HCT116 (cell line): ENCODE data around the gene DHRS2. TPM values are rescaled to one million over a fixed set of nuclear protein-coding genes. Genes with fewer than 3 reads are reported as not detected.

ENCODE experiments used
- ATAC-seq: fragments of 200-7000 bp; cut with Tn5 transposase; 2 replicates; pipeline ENCODE4 v1.9.1; 2020; ENCODE audit warnings: mild to moderate bottlenecking, moderate library complexity
- BruUV-seq: library from RNA; stranded (reverse); fragments of 400-500 nt; replicated peaks from 2 replicates; lab custom pipeline; 2021; lab: Mats Ljungman, UMichigan
- CTCF ChIA-PET: fragments of 300-600 bp; sonication (Branson Sonifier 250); formaldehyde crosslinking; loops from one replicate; lab custom pipeline; 2021; ENCODE audit warnings: antibody characterized with exemption; lab: Charles Lee
- POLR2A ChIA-PET: fragments of 300-600, 350-600 bp; sonication (Branson Sonifier 250); formaldehyde crosslinking; loops from one replicate; lab custom pipeline; 2021; ENCODE audit warnings: antibody characterized with exemption; lab: Charles Lee
- RAD21 ChIA-PET, 2 experiments: fragments of 300-600 bp; sonication (Branson Sonifier 250); formaldehyde crosslinking; loops; one replicate each; lab custom pipeline; 2023; ENCODE audit warnings: low total read pairs in 2 of 2; ENCODE audit not compliant: uncharacterized antibody in 2 of 2, unreplicated experiment in 2 of 2, low non-redundant PET in 1 of 2; lab: Charles Lee
- DNase-seq: peaks from one replicate; pipeline ENCODE4 v3.0.0-alpha.2; 2010; ENCODE audit warnings: low read depth, low spot score
- H2AFZ ChIP-seq: fragments of 200-600 bp; shearing (Covaris generic), sonication (generic); 2 replicates; pipeline ENCODE4 v1.6.1; 2017; ENCODE audit warnings: low read depth, mixed run types, mixed read lengths, antibody characterized with exemption, low read length; ENCODE audit not compliant: poor library complexity, severe bottlenecking
- H3K27ac ChIP-seq: 2 replicates; pipeline ENCODE4 v1.5.1; 2012; ENCODE audit warnings: low read depth, low read length
- H3K27me3 ChIP-seq: fragments of 200-600 bp; sonication (generic); 2 replicates; pipeline ENCODE4 v1.6.1; 2016; ENCODE audit warnings: mixed run types, low read length, mixed read lengths; ENCODE audit not compliant: insufficient read depth
- H3K36me3 ChIP-seq, 2 experiments: fragments of 200-500 bp in 1 of 2; fragments of 200-600 bp in 1 of 2; sonication (Bioruptor generic) in 1 of 2; sonication (generic) in 1 of 2; 2 replicates each; pipeline versions ENCODE4 v1.5.1 to v1.6.1; 2014 to 2016; ENCODE audit warnings: low read length in 2 of 2, inconsistent platforms in 1 of 2, mixed read lengths in 1 of 2, mixed run types in 1 of 2; ENCODE audit not compliant: insufficient read depth in 2 of 2, control insufficient read depth in 1 of 2
- H3K4me1 ChIP-seq, 2 experiments: fragments of 200-600 bp in 1 of 2; sonication (generic) in 1 of 2; 2 replicates each; pipeline versions ENCODE4 v1.5.1 to v1.6.1; 2012 to 2017; ENCODE audit warnings: low read length in 2 of 2, inconsistent platforms in 1 of 2, mild to moderate bottlenecking in 1 of 2, mixed read lengths in 1 of 2, mixed run types in 1 of 2, moderate library complexity in 1 of 2; ENCODE audit not compliant: insufficient read depth in 2 of 2, control insufficient read depth in 1 of 2
- H3K4me2 ChIP-seq: fragments of 200-600 bp; sonication (generic); 2 replicates; pipeline ENCODE4 v1.6.1; 2017; ENCODE audit warnings: mixed run types, low read length, mixed read lengths
- H3K4me3 ChIP-seq, 2 experiments: fragments of 200-600 bp in 1 of 2; sonication (generic) in 1 of 2; replicated peaks in 1 of 2; 2 replicates each; pipeline ENCODE4 v1.5.1; 2011 to 2016; ENCODE audit warnings: low read length in 2 of 2, control low read depth in 1 of 2, low read depth in 1 of 2, mild to moderate bottlenecking in 1 of 2, mixed read lengths in 1 of 2, mixed run types in 1 of 2
- H3K79me2 ChIP-seq: fragments of 200-600 bp; sonication (generic); 2 replicates; pipeline ENCODE4 v1.6.1; 2017; ENCODE audit warnings: mild to moderate bottlenecking, mixed run types, low read length, moderate library complexity, mixed read lengths; ENCODE audit not compliant: insufficient read depth
- H3K9ac ChIP-seq: fragments of 200-600 bp; sonication (generic); 2 replicates; pipeline ENCODE4 v1.6.1; 2016; ENCODE audit warnings: low read length, mixed read lengths
- H3K9me2 ChIP-seq: fragments of 200-600 bp; sonication (generic), shearing (Covaris generic); 2 replicates; pipeline ENCODE4 v1.6.1; 2017; ENCODE audit warnings: mixed run types, mild to moderate bottlenecking, moderate library complexity; ENCODE audit not compliant: insufficient read depth
- H3K9me3 ChIP-seq, 2 experiments: fragments of 200-500 bp in 1 of 2; fragments of 200-600 bp in 1 of 2; sonication (Bioruptor generic) in 1 of 2; sonication (generic) in 1 of 2; 2 replicates each; pipeline ENCODE4 v1.6.1; 2014 to 2017; ENCODE audit warnings: low read length in 2 of 2, mixed read lengths in 2 of 2, inconsistent platforms in 1 of 2, low read depth in 1 of 2, mild to moderate bottlenecking in 1 of 2, mixed run types in 1 of 2, moderate library complexity in 1 of 2; ENCODE audit not compliant: control insufficient read depth in 1 of 2, insufficient read depth in 1 of 2
- H4K20me1 ChIP-seq: fragments of 200-600 bp; sonication (generic), shearing (Covaris generic); 2 replicates; pipeline ENCODE4 v1.6.1; 2017; ENCODE audit warnings: mixed run types, mild to moderate bottlenecking, moderate library complexity; ENCODE audit not compliant: insufficient read depth
- CBX3 ChIP-seq: IDR thresholded peaks from 2 replicates; pipeline ENCODE4 v1.6.1; 2012; ENCODE audit warnings: low read depth
- CEBPB ChIP-seq: IDR thresholded peaks from 2 replicates; pipeline ENCODE4 v1.6.1; 2012; ENCODE audit warnings: low read depth
- CTCF ChIP-seq, 3 experiments: fragments of 200-600 bp in 1 of 3; sonication (generic) in 1 of 3; IDR thresholded peaks in 2 of 3; conservative IDR thresholded peaks in 1 of 3; 2 replicates each; pipeline ENCODE4 v1.5.1; 2012 to 2017; ENCODE audit warnings: low read depth in 2 of 3, low read length in 2 of 3, antibody characterized with exemption in 1 of 3, borderline replicate concordance in 1 of 3, control low read depth in 1 of 3, mild to moderate bottlenecking in 1 of 3, mixed read lengths in 1 of 3, mixed run types in 1 of 3, moderate library complexity in 1 of 3; ENCODE audit not compliant: insufficient read depth in 1 of 3
- EGR1 ChIP-seq: IDR thresholded peaks from 2 replicates; pipeline ENCODE4 v1.6.1; 2012; ENCODE audit warnings: low read depth
- MAX ChIP-seq: IDR thresholded peaks from 2 replicates; pipeline ENCODE4 v1.6.1; 2012
- REST ChIP-seq: IDR thresholded peaks from 2 replicates; pipeline ENCODE4 v1.6.1; 2012; ENCODE audit warnings: low read depth
- SIN3A ChIP-seq: IDR thresholded peaks from 2 replicates; pipeline ENCODE4 v1.6.1; 2012; ENCODE audit warnings: low read depth
- SP1 ChIP-seq: IDR thresholded peaks from 2 replicates; pipeline ENCODE4 v1.6.1; 2012; ENCODE audit warnings: low read depth
- SRF ChIP-seq: IDR thresholded peaks from 2 replicates; pipeline ENCODE4 v1.6.1; 2012; ENCODE audit warnings: low read depth
- TCF7L2 ChIP-seq: IDR thresholded peaks from 2 replicates; pipeline ENCODE4 v1.7.0; 2011; ENCODE audit warnings: borderline replicate concordance, inconsistent platforms; ENCODE audit not compliant: insufficient read depth, insufficient read length; ENCODE audit errors: extremely low read depth
- YY1 ChIP-seq: IDR thresholded peaks from 2 replicates; pipeline ENCODE4 v1.6.1; 2011; ENCODE audit warnings: low read length, low read depth, moderate library complexity, mild to moderate bottlenecking; ENCODE audit not compliant: insufficient replicate concordance; ENCODE audit errors: extremely low read depth
- ZNF274 ChIP-seq: fragments of 200-500 bp; sonication (Bioruptor generic); IDR thresholded peaks from 2 replicates; pipeline ENCODE4 v1.6.1; 2014; ENCODE audit warnings: mild to moderate bottlenecking, low read depth, low read length, inconsistent platforms
- intact Hi-C: fragments of 100-400 bp; cut with micrococcal nuclease; formaldehyde crosslinking; loops from 2 replicates; pipeline ENCODE4 v1.10.0; 2022
- total RNA-seq: library from RNA; stranded (reverse); gene quantifications from one replicate; pipeline ENCODE4 v1.2.1, GENCODE V29; 2021; ENCODE audit not compliant: unreplicated experiment
- TF ChIP-seq, protein P1 (sequence below): IDR thresholded peaks from 2 replicates; pipeline ENCODE4 v1.6.1; 2012

The DHRS2 gene
- total RNA-seq, 1 experiment from 2014 or later = 10.0 TPM

GRCh38 chr14:23601424-23601823, 34.7 kb upstream of the DHRS2 start:
- no TSS peak for BruUV-seq
- DNase-seq (no peak), ATAC-seq (no peak)
- Histone ChIP-seq H3K36me3 (no peaks in the 10 kb centered on the region), H3K79me2 (no peaks in the 10 kb centered on the region), H3K9me2 (no peaks in the 10 kb centered on the region), H4K20me1 (no peaks in the 10 kb centered on the region), H3K4me3 (no peak overlapping the region), H3K9me3 (no peaks in the 10 kb centered on the region), H2AFZ (no peak overlapping the region), H3K27me3 (no peaks in the 10 kb centered on the region), H3K9ac (no peak overlapping the region), H3K4me1 (peaks cover 0 to 6% of the 10 kb centered on the region in 2 experiments; a peak in 1 of 4 replicates), H3K27ac (no peak overlapping the region), H3K4me2 (no peak overlapping the region)
- intact Hi-C loops = no loop called here
- CTCF ChIA-PET = interaction anchor here (1.1 to 1.7 kb wide), 2 partner anchors 12 kb away, joined by 3 to 8 read pairs; no protein-coding TSS in a partner anchor
- POLR2A ChIA-PET = no interaction called here
- TF ChIP-seq CEBPB (no peak), ZNF274 (no peak), TCF7L2 (no peak), CTCF (IDR thresholded peaks at IDR 0.05 in 2 of 3, conservative IDR thresholded peaks at IDR 0.05 in 1 of 3; ENCODE audit: borderline replicate concordance in 1 of 3, insufficient read depth in 1 of 3, low read depth in 2 of 3, low read length in 2 of 3) (no peak), EGR1 (no peak), REST (no peak), SRF (no peak), SP1 (no peak), SIN3A (no peak), MAX (no peak), CBX3 (no peak), YY1 (no peak)
- TF ChIP-seq, protein P1, sequence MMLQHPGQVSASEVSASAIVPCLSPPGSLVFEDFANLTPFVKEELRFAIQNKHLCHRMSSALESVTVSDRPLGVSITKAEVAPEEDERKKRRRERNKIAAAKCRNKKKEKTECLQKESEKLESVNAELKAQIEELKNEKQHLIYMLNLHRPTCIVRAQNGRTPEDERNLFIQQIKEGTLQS = no peak
- RAD21 ChIA-PET = interaction anchor here in 1 of 2 experiments (0.6 kb wide), 1 partner anchor 298 kb away, joined by 4 read pairs; no protein-coding TSS in a partner anchor
